ENCODE data around the gene TPSAB1. TPM values are rescaled to one million over a fixed set of nuclear protein-coding genes. Genes with fewer than 3 reads are reported as not detected.

TPSAB1 gene
- total RNA-seq, 1 donor from 2014 or later, result not detected

DNA sequence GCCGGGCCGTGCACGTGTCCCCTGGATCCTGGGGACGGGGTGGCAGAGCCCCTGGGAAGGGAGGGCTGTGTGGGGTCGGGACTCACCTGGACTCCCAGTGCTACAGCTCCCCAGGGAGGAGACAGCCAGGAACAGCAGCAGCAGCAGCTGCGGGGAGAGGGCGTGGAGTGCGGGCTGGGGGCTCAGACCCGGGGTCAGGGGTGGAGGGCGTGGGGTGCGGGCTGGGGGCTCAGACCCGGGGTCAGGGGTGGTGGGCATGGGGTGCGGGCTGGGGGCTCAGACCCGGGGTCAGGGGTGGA lies 36.0 kb downstream of the TPSAB1 start:
- no peaks in the 10 kb centered on the region for H3K36me3 Mint-ChIP-seq (ENCODE audit: low read depth)
- no peak overlapping the region for H3K27ac Mint-ChIP-seq
- no peak overlapping the region for H3K4me3 Mint-ChIP-seq
- no peaks in the 10 kb centered on the region for H3K27me3 Mint-ChIP-seq (ENCODE audit: insufficient read depth)
- intact Hi-C loops (cut with micrococcal nuclease), result no loop called here
- no peak for DNase-seq (ENCODE audit: low spot score)
- H3K4me1 Mint-ChIP-seq (ENCODE audit: low read depth), result no peaks in the 10 kb centered on the region
- H3K9me3 Mint-ChIP-seq, result no peaks in the 10 kb centered on the region

DNA sequence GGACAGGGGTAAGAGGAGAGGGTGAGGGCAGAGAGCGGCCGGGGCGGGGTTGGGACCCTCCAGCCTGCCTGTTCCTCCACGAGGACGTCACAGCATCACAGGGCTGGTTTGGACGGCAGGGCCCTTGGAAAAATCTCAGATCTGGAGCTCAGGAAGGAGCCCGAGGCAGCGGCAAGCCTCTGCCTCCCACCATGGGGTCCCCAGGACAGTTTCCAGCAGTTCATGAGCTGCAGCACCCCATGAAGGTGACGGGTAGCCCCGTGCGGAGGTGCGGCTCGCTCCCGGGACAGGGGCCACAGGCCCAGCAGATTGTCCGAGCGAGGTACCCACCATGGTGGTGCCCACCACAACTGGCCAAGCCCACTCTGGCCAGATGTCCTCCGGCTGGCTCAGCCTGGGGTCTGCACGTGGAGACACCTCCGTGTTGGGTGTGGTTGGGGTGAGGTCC lies 36.7 kb downstream of the TPSAB1 start:
- intact Hi-C loops (cut with micrococcal nuclease), result no loop called here
- Mint-ChIP-seq H3K4me3 (no peak overlapping the region), H3K9me3 (no peaks in the 10 kb centered on the region), H3K4me1 (ENCODE audit: low read depth) (no peaks in the 10 kb centered on the region), H3K27ac (no peak overlapping the region), H3K36me3 (ENCODE audit: low read depth) (no peaks in the 10 kb centered on the region), H3K27me3 (ENCODE audit: insufficient read depth) (no peaks in the 10 kb centered on the region)
- no peak for DNase-seq (ENCODE audit: low spot score)

DNA sequence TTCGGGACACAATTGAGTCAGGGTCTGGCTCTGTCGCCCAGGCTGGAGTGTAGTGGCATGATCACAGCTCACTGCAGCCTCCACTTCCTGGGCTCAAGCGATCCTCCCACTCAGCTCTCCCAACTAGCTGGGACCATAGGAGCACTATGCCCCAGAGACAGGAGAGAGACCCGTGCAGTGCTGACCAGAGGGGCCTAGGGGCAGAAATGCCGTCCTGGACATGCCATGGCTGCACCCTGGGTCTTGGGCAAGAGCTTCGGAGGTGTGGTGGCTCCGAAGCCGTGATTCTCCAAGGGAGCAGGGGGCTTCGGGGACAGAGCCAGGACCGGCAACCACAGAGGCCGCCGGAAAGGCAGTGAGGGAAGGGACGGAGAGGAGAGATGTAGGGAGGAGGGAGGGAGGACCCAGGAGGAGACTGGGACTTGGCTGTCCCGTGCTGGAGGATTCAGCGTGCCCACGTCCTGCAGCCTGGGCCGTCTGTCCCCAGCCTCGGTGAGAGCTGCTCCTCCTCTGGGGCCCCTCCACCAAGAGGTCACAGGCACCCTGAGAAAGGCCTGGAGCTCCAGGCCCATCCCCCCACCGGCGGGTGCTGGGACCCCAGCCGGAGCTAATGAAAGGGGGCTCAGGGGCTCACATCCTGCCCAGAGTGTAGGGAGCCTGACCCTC lies 37.2 kb downstream of the TPSAB1 start:
- Mint-ChIP-seq H3K4me3 (no peak overlapping the region), H3K27ac (no peak overlapping the region), H3K36me3 (ENCODE audit: low read depth) (no peaks in the 10 kb centered on the region), H3K4me1 (ENCODE audit: low read depth) (no peaks in the 10 kb centered on the region), H3K9me3 (no peaks in the 10 kb centered on the region), H3K27me3 (ENCODE audit: insufficient read depth) (no peaks in the 10 kb centered on the region)
- DNase-seq (ENCODE audit: low spot score), result no peak
- intact Hi-C loops (cut with micrococcal nuclease), result no loop called here

DNA sequence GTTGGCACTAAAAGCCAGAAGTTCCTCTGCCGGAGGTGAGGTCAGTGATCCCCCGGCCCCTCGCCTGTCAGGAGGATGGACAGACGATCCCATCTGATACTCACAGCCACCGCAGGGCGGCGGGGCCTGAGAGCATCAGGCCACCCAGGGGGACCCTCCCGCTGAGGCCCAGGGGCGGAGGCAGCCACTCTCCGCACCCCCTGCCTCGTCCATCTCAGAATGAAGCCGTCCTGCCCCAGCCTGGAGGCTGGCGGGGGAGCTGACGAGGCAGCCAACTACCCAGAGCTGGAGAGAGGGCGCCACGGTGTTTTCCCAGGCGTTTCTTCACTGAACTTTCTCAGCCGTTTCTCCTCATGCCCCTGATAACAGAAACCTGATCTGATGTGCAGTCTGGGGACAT lies 38.0 kb downstream of the TPSAB1 start:
- Mint-ChIP-seq H3K4me3 (no peak overlapping the region), H3K4me1 (ENCODE audit: low read depth) (no peaks in the 10 kb centered on the region), H3K36me3 (ENCODE audit: low read depth) (no peaks in the 10 kb centered on the region), H3K9me3 (no peaks in the 10 kb centered on the region), H3K27me3 (ENCODE audit: insufficient read depth) (no peaks in the 10 kb centered on the region), H3K27ac (no peak overlapping the region)
- intact Hi-C loops (cut with micrococcal nuclease), result no loop called here
- DNase-seq (ENCODE audit: low spot score), result no peak

DNA sequence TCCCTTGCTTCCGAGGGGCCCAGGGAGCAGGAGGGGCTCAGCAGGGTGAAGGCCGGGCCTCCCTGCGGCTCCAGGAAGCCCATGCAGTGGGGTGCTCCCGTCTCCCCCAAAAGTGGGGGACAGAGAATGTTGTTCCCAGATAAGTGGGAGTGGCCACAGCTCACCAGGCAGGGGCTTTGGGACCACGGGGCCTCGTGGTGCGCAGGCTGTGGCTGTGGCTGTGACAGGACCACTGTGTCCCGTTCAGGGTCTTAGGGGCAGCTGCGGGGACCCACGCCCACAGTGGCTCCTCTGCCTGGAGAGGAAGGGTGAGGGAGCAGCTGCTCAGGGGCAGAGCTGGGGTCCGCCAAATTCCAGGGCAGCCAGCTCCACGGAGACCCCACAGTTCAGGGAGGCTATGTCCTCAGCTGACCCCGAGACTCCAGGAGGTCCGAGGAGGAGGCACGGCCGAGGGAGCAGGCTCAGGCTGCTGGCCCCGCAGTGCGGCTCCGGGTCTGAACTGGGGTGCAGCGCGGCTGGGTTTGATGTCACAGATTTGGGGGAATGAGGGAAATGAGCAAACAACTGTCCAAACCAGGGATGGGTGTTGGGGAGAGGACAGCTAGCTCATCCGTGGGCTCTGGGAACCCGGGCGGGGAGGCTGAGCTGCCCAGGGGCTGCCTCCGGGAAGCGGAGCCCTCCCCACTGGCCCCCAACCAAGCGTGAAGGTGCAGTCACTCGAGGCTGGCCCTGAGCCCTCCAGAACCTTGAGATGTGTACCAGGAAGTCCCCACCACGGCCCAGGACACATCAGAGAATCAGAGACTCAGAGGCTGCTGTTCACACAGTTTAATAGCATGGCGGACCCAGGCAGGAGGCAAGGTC lies 38.8 kb downstream of the TPSAB1 start:
- Mint-ChIP-seq H3K9me3 (no peaks in the 10 kb centered on the region), H3K27me3 (ENCODE audit: insufficient read depth) (no peaks in the 10 kb centered on the region), H3K4me3 (no peak overlapping the region), H3K27ac (no peak overlapping the region), H3K4me1 (ENCODE audit: low read depth) (no peaks in the 10 kb centered on the region), H3K36me3 (ENCODE audit: low read depth) (no peaks in the 10 kb centered on the region)
- DNase-seq (ENCODE audit: low spot score), result no peak
- intact Hi-C loops (cut with micrococcal nuclease), result no loop called here

DNA sequence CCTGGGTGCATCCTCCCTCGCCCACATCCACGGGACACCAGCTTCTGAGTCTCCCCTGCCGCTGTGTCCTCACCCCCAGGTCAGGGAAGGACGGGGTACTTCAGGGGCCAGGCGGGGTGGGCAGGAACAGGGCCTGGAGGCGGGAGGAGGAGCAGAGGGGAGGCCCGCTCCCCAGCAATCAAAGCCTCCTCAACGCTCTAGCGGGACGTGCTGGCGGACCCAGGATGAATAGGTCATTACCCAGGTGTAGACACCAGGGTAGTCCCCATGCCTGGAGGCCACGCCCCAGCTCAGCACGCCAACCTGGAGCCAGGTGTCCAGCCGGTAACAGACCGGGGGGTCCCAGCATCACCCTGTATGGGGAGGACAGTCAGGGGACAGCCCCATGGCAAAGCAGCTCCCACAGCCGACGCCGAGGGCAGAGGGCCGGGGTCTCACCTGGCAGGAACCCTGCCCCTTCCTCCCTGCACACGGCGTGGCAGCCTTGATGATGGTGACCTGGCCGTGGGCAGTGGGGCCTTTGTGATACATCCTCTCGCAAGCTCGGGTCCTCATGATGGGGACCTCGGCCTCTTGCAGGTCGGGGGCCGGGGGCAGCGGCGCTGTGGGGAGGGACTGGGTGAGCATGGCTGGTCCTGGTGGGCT lies 39.6 kb downstream of the TPSAB1 start:
- H3K36me3 Mint-ChIP-seq (ENCODE audit: low read depth), result no peaks in the 10 kb centered on the region
- no peaks in the 10 kb centered on the region for H3K4me1 Mint-ChIP-seq (ENCODE audit: low read depth)
- no peaks in the 10 kb centered on the region for H3K9me3 Mint-ChIP-seq
- H3K4me3 Mint-ChIP-seq, result no peak overlapping the region
- intact Hi-C loops (cut with micrococcal nuclease), result no loop called here
- H3K27me3 Mint-ChIP-seq (ENCODE audit: insufficient read depth), result no peaks in the 10 kb centered on the region
- no peak for DNase-seq (ENCODE audit: low spot score)
- H3K27ac Mint-ChIP-seq, result no peak overlapping the region

DNA sequence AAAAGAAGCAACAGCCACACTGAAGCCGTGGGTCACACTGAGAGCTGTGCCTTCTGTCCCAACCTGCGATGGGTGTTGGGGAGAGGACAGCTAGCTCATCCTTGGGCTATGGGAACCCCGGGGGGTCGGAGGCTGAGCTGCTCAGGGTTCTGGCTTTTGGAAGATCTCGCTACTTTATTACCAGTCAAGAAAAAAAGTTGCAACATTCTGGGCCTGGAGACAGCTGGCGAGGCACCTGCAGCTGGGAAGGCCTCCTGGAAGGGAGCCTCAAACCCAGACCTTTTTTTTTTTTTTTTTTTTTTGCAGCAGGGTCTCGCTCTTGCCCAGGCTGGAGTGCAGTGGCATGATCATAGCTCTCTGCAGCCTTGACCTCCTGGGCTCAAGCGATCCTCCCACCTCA lies 40.3 kb downstream of the TPSAB1 start:
- H3K4me3 Mint-ChIP-seq, result no peak overlapping the region
- H3K9me3 Mint-ChIP-seq, result no peaks in the 10 kb centered on the region
- DNase-seq (ENCODE audit: low spot score), result no peak
- intact Hi-C loops (cut with micrococcal nuclease), result no loop called here
- no peaks in the 10 kb centered on the region for H3K36me3 Mint-ChIP-seq (ENCODE audit: low read depth)
- H3K4me1 Mint-ChIP-seq (ENCODE audit: low read depth), result no peaks in the 10 kb centered on the region
- no peak overlapping the region for H3K27ac Mint-ChIP-seq
- H3K27me3 Mint-ChIP-seq (ENCODE audit: insufficient read depth), result no peaks in the 10 kb centered on the region

DNA sequence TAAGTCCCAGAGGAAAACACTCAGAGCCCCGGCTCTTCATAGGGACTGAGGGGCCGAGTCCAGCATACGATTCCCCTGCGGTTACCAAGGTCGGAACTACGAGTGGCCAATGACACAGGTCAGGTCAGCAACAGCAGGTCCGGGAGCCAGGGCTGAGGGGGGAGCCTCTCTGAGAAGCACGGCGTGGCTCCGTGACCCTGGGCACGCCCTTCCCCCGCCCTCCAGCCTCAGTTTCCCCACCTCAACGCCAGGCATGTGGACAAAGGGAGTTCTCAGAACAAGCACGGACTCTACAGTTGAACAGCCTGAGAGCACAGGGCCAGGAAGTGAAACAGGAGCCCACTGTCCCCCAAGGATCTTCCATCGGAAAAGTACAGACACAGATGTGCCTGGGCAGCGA lies 41.0 kb downstream of the TPSAB1 start:
- Mint-ChIP-seq H3K27ac (no peak overlapping the region), H3K9me3 (no peaks in the 10 kb centered on the region), H3K4me1 (ENCODE audit: low read depth) (no peaks in the 10 kb centered on the region), H3K36me3 (ENCODE audit: low read depth) (no peaks in the 10 kb centered on the region), H3K4me3 (no peak overlapping the region), H3K27me3 (ENCODE audit: insufficient read depth) (no peaks in the 10 kb centered on the region)
- intact Hi-C loops (cut with micrococcal nuclease), result no loop called here
- no peak for DNase-seq (ENCODE audit: low spot score)

DNA sequence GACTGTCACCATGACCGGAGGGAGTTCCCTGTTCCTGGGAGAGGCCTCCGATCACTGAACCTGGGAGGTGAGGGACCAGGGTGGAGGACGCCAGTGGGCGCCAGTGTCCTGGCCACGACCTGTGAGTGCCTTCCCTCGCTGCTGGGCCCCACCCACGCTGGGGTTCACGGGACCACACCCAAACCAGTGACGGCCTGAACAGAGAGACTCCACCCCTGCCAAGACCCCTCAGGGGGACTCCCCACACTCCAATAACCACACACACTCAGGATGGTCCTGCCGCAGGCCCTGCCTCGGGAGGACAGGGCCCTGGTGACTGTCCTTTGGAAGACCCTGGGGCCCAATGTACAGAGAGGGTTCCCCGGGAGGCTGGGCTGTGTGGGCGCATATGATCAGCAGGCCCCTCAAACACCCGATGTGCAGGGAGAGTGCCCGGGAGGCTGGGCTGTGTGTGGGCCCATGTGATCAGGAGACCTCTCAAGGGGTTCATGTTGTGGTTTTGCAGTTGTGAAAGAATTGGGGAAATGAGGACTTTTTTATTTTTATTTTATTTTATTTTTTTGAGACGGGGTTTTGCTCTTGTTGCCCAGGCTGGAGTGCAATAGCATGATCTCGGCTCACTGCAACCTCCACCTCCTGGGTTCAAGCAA lies 41.9 kb downstream of the TPSAB1 start:
- Mint-ChIP-seq H3K4me3 (no peak overlapping the region), H3K4me1 (ENCODE audit: low read depth) (no peaks in the 10 kb centered on the region), H3K36me3 (ENCODE audit: low read depth) (no peaks in the 10 kb centered on the region), H3K9me3 (no peaks in the 10 kb centered on the region), H3K27me3 (ENCODE audit: insufficient read depth) (no peaks in the 10 kb centered on the region), H3K27ac (no peak overlapping the region)
- intact Hi-C loops (cut with micrococcal nuclease), result no loop called here
- DNase-seq (ENCODE audit: low spot score), result no peak

DNA sequence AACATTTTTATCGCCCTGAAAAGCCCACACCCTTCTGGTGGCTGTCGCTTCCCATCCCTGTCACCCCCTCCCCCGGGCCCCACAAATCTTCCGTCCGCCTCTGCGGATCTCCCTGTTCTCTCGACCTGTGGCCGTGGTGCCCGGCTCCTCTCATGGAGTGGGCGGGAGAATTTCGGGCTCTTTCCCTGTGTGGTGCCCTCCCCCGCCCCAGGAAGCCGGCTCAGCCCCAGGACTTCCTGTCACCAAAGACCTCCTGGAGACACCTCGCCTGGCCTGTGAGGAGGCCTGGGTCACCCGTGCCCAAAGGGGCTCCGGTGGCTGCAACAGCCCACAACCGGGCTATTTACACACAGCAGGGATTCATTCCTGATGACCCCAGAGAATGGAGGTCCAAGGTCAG lies 42.8 kb downstream of the TPSAB1 start:
- Mint-ChIP-seq H3K9me3 (no peaks in the 10 kb centered on the region), H3K4me3 (no peak overlapping the region), H3K27me3 (ENCODE audit: insufficient read depth) (no peaks in the 10 kb centered on the region), H3K27ac (no peak overlapping the region), H3K36me3 (ENCODE audit: low read depth) (no peaks in the 10 kb centered on the region), H3K4me1 (ENCODE audit: low read depth) (no peaks in the 10 kb centered on the region)
- intact Hi-C loops (cut with micrococcal nuclease), result no loop called here
- no peak for DNase-seq (ENCODE audit: low spot score)

DNA sequence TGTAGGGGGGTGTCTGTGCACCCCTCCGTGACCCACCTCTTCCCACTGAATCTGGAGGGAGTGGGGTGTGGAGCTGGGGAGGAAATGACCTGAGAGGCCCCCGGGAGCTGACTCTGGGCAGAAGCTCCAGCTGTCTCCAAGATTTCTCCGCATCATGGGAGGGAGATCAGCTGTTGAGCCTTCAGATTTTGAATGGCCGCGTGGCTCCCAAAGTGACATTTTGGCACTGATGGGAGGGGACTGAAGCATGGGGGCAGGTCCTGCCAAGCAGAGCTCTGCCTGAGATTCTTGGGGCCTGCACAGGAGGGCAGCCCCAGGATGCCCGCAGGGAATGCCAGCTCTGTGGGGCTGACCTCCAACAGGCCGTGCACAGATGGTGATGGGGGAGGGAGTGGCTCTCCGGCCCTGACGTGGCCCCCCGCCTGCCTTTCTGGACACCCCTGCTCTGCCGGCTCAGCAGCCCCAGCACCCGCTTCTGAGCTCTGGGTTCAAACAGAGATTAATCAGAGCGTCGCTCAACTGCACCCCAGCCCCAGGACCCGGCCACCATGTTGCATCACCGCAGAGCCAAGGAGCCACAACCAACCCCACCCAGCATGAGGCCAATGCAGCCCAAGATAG lies 43.6 kb downstream of the TPSAB1 start:
- DNase-seq (ENCODE audit: low spot score), result no peak
- no peaks in the 10 kb centered on the region for H3K27me3 Mint-ChIP-seq (ENCODE audit: insufficient read depth)
- H3K27ac Mint-ChIP-seq, result no peak overlapping the region
- H3K4me1 Mint-ChIP-seq (ENCODE audit: low read depth), result no peaks in the 10 kb centered on the region
- no peaks in the 10 kb centered on the region for H3K36me3 Mint-ChIP-seq (ENCODE audit: low read depth)
- no peaks in the 10 kb centered on the region for H3K9me3 Mint-ChIP-seq
- H3K4me3 Mint-ChIP-seq, result no peak overlapping the region
- intact Hi-C loops (cut with micrococcal nuclease), result no loop called here

DNA sequence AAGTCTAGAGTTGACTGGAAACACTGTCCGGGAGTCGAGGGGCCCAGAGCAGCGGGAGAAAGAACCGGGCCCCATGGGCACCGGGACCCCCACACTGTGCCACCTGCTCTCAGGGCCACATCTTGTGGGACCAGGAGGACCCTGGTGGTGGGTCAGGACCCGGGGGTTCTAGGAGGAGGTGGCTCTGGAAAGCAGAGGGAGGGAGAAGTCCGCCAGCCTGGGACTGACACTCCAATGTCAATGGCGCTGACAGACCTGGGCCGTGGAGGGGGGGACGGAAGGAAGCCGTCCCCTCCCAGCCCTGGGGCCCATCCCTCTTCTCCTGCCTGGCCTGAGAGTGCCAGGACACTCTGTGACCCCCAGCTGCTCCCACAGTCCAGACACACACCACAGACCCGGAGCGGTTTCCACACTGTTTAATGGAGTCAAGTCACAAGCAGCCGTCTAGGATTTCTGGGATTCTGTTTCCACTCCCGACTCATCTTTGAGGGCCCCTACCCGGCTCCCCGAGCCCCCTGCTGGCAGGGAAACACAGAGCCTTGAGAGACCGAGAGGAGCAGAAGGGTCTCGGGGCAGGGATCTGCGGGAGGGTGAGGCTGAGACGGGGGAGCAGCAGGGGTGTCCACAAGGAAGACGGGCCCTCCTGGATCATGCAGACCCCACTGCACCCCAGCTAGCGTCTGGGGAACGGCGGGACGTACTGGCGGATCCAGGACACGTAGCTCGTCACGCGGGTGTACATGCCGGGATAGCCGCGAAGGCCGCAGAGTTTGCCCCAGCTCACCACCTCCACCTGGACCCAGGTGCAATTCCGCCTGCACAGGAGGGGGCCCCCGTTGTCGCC lies 45.4 kb downstream of the TPSAB1 start:
- DNase-seq (ENCODE audit: low spot score), result no peak
- intact Hi-C loops (cut with micrococcal nuclease), result no loop called here
- no peak overlapping the region for H3K4me3 Mint-ChIP-seq
- H3K27me3 Mint-ChIP-seq (ENCODE audit: insufficient read depth), result peaks cover 10% of the 10 kb centered on the region
- no peaks in the 10 kb centered on the region for H3K36me3 Mint-ChIP-seq (ENCODE audit: low read depth)
- H3K27ac Mint-ChIP-seq, result no peak overlapping the region
- no peaks in the 10 kb centered on the region for H3K4me1 Mint-ChIP-seq (ENCODE audit: low read depth)
- H3K9me3 Mint-ChIP-seq, result no peaks in the 10 kb centered on the region
